HG02623 (cell line): ENCODE results near the gene KLHL29.

ENCODE experiments used
- ATAC-seq: cut with Tn5 transposase; IDR thresholded peaks from one replicate; pipeline ENCODE4 v1.9.1; 2021; ENCODE audit warnings: moderate library complexity; ENCODE audit not compliant: unreplicated experiment

Gene KLHL29

GRCh38 chr2:23420091-23420839, 35.3 kb downstream of the KLHL29 start:
- no peak for ATAC-seq

GRCh38 chr2:23420840-23421476, 36.0 kb downstream of the KLHL29 start:
- no peak for ATAC-seq

- ATAC-seq: no peak
Observed at GRCh38 chr2:23422089-23423061, 37.4 kb downstream of the KLHL29 start.

GRCh38 chr2:23423062-23423872, 38.3 kb downstream of the KLHL29 start:
- ATAC-seq: no peak

- ATAC-seq: no peak
Observed at GRCh38 chr2:23423873-23424680, 39.1 kb downstream of the KLHL29 start.

GRCh38 chr2:23425338-23425871, 40.4 kb downstream of the KLHL29 start:
- ATAC-seq: no peak

GRCh38 chr2:23425885-23426262, 40.9 kb downstream of the KLHL29 start:
- ATAC-seq: no peak

- no peak for ATAC-seq
Observed at GRCh38 chr2:23426263-23426905, 41.4 kb downstream of the KLHL29 start.

- ATAC-seq: no peak
Observed at GRCh38 chr2:23427350-23427749, 42.4 kb downstream of the KLHL29 start.

GRCh38 chr2:23427976-23428375, 43.0 kb downstream of the KLHL29 start:
- ATAC-seq: no peak

- no peak for ATAC-seq
Observed at GRCh38 chr2:23429036-23429435, 44.1 kb downstream of the KLHL29 start.

- no peak for ATAC-seq
Observed at GRCh38 chr2:23430263-23430662, 45.3 kb downstream of the KLHL29 start.

- ATAC-seq: no peak
Observed at GRCh38 chr2:23432531-23432930, 47.6 kb downstream of the KLHL29 start.

- ATAC-seq: no peak
Observed at GRCh38 chr2:23433282-23433681, 48.3 kb downstream of the KLHL29 start.

GRCh38 chr2:23434721-23435121, 49.7 kb downstream of the KLHL29 start:
- no peak for ATAC-seq

- no peak for ATAC-seq
Observed at GRCh38 chr2:23435250-23436035, 50.5 kb downstream of the KLHL29 start.

GRCh38 chr2:23436346-23437098, 51.5 kb downstream of the KLHL29 start:
- no peak for ATAC-seq

GRCh38 chr2:23441414-23441813, 56.4 kb downstream of the KLHL29 start:
- no peak for ATAC-seq
